ENCODE data around the gene UXS1. TPM values are rescaled to one million over a fixed set of nuclear protein-coding genes. Genes with fewer than 3 reads are reported as not detected.
"Not testable (repeated sequence)": the region's sequence is repeated elsewhere in the genome, so short reads cannot be mapped to it uniquely, and the experiment has no call there.

The UXS1 gene
- total RNA-seq, 4 donors from 2014 or later: 37.0 to 86.6 (median 62.5) TPM

GRCh38 chr2:106208874-106209273 is 14.8 kb upstream of the UXS1 start:
- Histone ChIP-seq H3K9me3 (no peaks in the 10 kb centered on the region), H3K36me3 (no peaks in the 10 kb centered on the region), H3K4me1 (no peaks in the 10 kb centered on the region), H3K4me3 (no peak overlapping the region), H3K27me3 (no peaks in the 10 kb centered on the region), H3K27ac (no peak overlapping the region)
- in situ Hi-C loops (cut with MboI; ENCODE audit: low pct_ligation_motif_present in 1 of 4, low pct_unique_long_range_greater_than_20kb in 1 of 4, low sequenced_read_pairs in 3 of 4): no loop called here
- WGBS, 2 donors (ENCODE audit: low coverage in 1 of 2): 66 to 86% methylated on average over 1 to 2 of the region's 2 CpGs
- intact Hi-C loops (cut with DNase I; ENCODE audit: low total_unique reads): no loop called here
- TF ChIP-seq, protein P1, sequence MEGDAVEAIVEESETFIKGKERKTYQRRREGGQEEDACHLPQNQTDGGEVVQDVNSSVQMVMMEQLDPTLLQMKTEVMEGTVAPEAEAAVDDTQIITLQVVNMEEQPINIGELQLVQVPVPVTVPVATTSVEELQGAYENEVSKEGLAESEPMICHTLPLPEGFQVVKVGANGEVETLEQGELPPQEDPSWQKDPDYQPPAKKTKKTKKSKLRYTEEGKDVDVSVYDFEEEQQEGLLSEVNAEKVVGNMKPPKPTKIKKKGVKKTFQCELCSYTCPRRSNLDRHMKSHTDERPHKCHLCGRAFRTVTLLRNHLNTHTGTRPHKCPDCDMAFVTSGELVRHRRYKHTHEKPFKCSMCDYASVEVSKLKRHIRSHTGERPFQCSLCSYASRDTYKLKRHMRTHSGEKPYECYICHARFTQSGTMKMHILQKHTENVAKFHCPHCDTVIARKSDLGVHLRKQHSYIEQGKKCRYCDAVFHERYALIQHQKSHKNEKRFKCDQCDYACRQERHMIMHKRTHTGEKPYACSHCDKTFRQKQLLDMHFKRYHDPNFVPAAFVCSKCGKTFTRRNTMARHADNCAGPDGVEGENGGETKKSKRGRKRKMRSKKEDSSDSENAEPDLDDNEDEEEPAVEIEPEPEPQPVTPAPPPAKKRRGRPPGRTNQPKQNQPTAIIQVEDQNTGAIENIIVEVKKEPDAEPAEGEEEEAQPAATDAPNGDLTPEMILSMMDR (IDR thresholded peaks at IDR 0.05): no peak
- TF ChIP-seq POLR2A (IDR thresholded peaks at IDR 0.05) (no peak), POLR2AphosphoS5 (IDR thresholded peaks at IDR 0.05) (no peak), EP300 (IDR thresholded peaks at IDR 0.05; ENCODE audit: low read depth) (no peak)
- no peak for DNase-seq

DNA sequence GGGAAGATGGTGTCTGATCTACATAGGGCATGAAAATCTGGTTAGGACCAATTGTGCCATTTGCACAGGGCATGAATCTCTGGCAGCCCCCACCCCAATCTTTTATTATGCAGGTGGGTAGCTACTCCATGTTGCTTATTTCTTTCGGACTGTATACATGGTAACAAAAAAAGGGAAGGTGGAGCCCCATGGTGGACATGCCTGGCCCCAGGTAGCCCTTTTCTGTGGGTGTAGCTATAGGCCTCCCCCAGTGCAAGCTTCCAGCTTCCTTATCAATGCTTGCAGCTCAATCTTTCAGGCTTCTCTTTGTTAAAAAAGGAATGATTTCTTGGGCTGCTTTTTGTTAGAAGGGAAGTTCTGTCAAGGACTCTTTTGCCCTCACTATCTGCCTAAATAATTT is 14.3 kb upstream of the UXS1 start:
- H3K36me3 ChIP-seq: no peaks in the 10 kb centered on the region
- no peak for DNase-seq
- H3K27me3 ChIP-seq: no peaks in the 10 kb centered on the region
- no peak overlapping the region for H3K4me3 ChIP-seq
- intact Hi-C loops (cut with DNase I; ENCODE audit: low total_unique reads): no loop called here
- TF ChIP-seq, protein P1 (IDR thresholded peaks at IDR 0.05): no peak
- no peak for TF ChIP-seq POLR2AphosphoS5 (IDR thresholded peaks at IDR 0.05)
- TF ChIP-seq EP300 (IDR thresholded peaks at IDR 0.05; ENCODE audit: low read depth): no peak
- TF ChIP-seq POLR2A (IDR thresholded peaks at IDR 0.05): no peak
- in situ Hi-C loops (cut with MboI; ENCODE audit: low pct_ligation_motif_present in 1 of 4, low pct_unique_long_range_greater_than_20kb in 1 of 4, low sequenced_read_pairs in 3 of 4): no loop called here
- no peaks in the 10 kb centered on the region for H3K9me3 ChIP-seq
- no peaks in the 10 kb centered on the region for H3K4me1 ChIP-seq
- H3K27ac ChIP-seq: no peak overlapping the region
- WGBS, 2 donors (ENCODE audit: low coverage in 1 of 2): 67 to 86% methylated on average over 1 of the region's 1 CpG

- 86 to 100% methylated on average over 1 to 2 of the region's 2 CpGs for WGBS, 2 donors (ENCODE audit: low coverage in 1 of 2)
- H3K9me3 ChIP-seq: no peaks in the 10 kb centered on the region
- TF ChIP-seq POLR2A (IDR thresholded peaks at IDR 0.05) (no peak), POLR2AphosphoS5 (IDR thresholded peaks at IDR 0.05) (no peak), EP300 (IDR thresholded peaks at IDR 0.05; ENCODE audit: low read depth) (no peak)
- TF ChIP-seq, protein P1 (IDR thresholded peaks at IDR 0.05): no peak
- no peak overlapping the region for H3K4me3 ChIP-seq
- no peaks in the 10 kb centered on the region for H3K27me3 ChIP-seq
- DNase-seq: no peak
- in situ Hi-C loops (cut with MboI; ENCODE audit: low pct_ligation_motif_present in 1 of 4, low pct_unique_long_range_greater_than_20kb in 1 of 4, low sequenced_read_pairs in 3 of 4): no loop called here
- intact Hi-C loops (cut with DNase I; ENCODE audit: low total_unique reads): no loop called here
- H3K27ac ChIP-seq: no peak overlapping the region
- H3K4me1 ChIP-seq: no peaks in the 10 kb centered on the region
- no peaks in the 10 kb centered on the region for H3K36me3 ChIP-seq
Measured at GRCh38 chr2:106207246-106207645, 13.1 kb upstream of the UXS1 start.

DNA sequence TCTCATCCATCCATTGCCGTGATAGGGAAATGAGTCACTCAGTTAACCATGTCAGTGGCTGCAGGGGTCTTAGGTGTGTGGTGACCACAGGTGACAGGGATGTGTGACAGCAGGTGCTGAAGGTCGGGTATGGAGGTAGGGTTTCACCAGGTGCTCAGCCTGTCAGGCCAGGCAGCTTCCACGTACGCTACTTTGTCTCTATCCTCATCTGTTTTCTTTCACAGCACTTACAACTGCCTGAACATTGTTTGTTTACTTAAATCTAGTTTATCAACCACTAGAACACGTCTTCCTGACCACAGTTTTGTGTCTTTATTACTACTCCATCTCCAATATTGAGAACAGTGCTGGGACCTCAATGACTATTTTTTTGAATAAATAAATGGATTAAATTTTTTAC is 11.4 kb upstream of the UXS1 start:
- Histone ChIP-seq H3K27me3 (no peaks in the 10 kb centered on the region), H3K4me1 (no peaks in the 10 kb centered on the region), H3K36me3 (no peaks in the 10 kb centered on the region), H3K4me3 (no peak overlapping the region), H3K27ac (no peak overlapping the region), H3K9me3 (no peaks in the 10 kb centered on the region)
- in situ Hi-C loops (cut with MboI; ENCODE audit: low pct_ligation_motif_present in 1 of 4, low pct_unique_long_range_greater_than_20kb in 1 of 4, low sequenced_read_pairs in 3 of 4): no loop called here
- DNase-seq: no peak
- TF ChIP-seq EP300 (IDR thresholded peaks at IDR 0.05; ENCODE audit: low read depth): no peak
- no peak for TF ChIP-seq POLR2A (IDR thresholded peaks at IDR 0.05)
- TF ChIP-seq, protein P1 (IDR thresholded peaks at IDR 0.05): no peak
- TF ChIP-seq POLR2AphosphoS5 (IDR thresholded peaks at IDR 0.05): no peak
- WGBS, 2 donors (ENCODE audit: low coverage in 1 of 2): 13 to 42% methylated on average over 4 of the region's 5 CpGs
- intact Hi-C loops (cut with DNase I; ENCODE audit: low total_unique reads): no loop called here

GRCh38 chr2:106204551-106204950 is 10.4 kb upstream of the UXS1 start:
- DNase-seq; intact Hi-C loops (cut with DNase I; ENCODE audit: low total_unique reads); H3K4me1 ChIP-seq; in situ Hi-C loops (cut with MboI; ENCODE audit: low pct_ligation_motif_present in 1 of 4, low pct_unique_long_range_greater_than_20kb in 1 of 4, low sequenced_read_pairs in 3 of 4); H3K36me3 ChIP-seq; H3K4me3 ChIP-seq; H3K27ac ChIP-seq; H3K9me3 ChIP-seq; H3K27me3 ChIP-seq: not testable (repeated sequence)
- 67% methylated on average over 1 of the region's 1 CpG; no CpG with 5 or more reads in 1 of the 2 donors for WGBS, 2 donors (ENCODE audit: low coverage in 1 of 2)

Data from transverse colon (tissue), 4 donors.